Heart left ventricle (tissue), 13 donors: ENCODE measurements around the gene DOCK1.

ENCODE experiments used
- POLR2A ChIP-seq, 2 donors: fragments of 450-650 bp; IDR thresholded peaks; one replicate each; pipeline ENCODE4 v1.6.1; 2017; ENCODE audit warnings: antibody characterized with exemption in 2 of 2, mild to moderate bottlenecking in 2 of 2, moderate library complexity in 2 of 2
- TF ChIP-seq, protein P1 (sequence below), 12 donors: fragments of 200-600 bp; sonication (generic) in 4 of 12; IDR thresholded peaks; one replicate each; pipeline versions ENCODE4 v1.5.0 to v1.8.0; 2018 to 2022; ENCODE audit warnings: antibody characterized with exemption in 12 of 12, mild to moderate bottlenecking in 5 of 12
- donor health status: ischemic (EF 13 %, LVEDD 7.1; RV severe dilation, severe dysfunction).
- donor health status: DM: no; HTN: yes; CAD: no.
- donor health status: DM: no; HTN: no; CAD: no.
- donor health status: ischemic (EF 25% LVEDD 6.9; RV normal size, moderate dysfunction).
- donor health status: ischemic (EF 25% LVEDD 5.7; RV mildly dilated, moderate dysfunction).
- donor health status: ischemic (EF 35%, LVEDD 5.7; RV mildly dilated, moderate dysfunction).
- donor health status: nonischemic (EF 11% LVEDD 7.7; RV severe dilation, severe dysfunction).
- donor health status: DM: yes; HTN: yes; CAD: no.
- donor health status: PGD.
- donor health status: ischemic (EF 29% LVEDD 5.4; RV normal size, mild dysfunction).
- donor health status: nonischemic (EF 23%, LVEDD 6.1; RV moderate dilation, normal function).

DNA sequence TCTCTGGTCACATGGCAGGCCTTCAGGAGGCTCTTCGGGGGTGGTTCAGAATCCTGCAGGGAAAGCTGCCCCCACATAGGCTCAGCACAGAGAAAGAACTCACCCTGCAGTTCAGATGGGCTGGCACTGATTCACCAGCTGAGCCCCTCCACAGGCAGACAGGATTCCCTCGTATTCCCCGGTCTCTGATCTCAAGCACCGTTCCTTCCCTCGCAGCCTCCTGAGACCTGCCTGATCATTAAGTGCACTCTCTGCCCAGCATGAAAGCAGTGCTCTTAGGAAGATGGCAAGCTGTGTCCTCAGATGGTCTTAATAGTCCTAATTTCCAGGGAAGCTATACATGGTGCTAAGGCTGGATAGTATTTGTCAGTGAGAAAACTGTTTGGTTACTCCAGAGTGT, 565.7 kb downstream of the DOCK1 start:
- TF ChIP-seq POLR2A (IDR thresholded peaks at IDR 0.05), result no peak
- TF ChIP-seq, protein P1, sequence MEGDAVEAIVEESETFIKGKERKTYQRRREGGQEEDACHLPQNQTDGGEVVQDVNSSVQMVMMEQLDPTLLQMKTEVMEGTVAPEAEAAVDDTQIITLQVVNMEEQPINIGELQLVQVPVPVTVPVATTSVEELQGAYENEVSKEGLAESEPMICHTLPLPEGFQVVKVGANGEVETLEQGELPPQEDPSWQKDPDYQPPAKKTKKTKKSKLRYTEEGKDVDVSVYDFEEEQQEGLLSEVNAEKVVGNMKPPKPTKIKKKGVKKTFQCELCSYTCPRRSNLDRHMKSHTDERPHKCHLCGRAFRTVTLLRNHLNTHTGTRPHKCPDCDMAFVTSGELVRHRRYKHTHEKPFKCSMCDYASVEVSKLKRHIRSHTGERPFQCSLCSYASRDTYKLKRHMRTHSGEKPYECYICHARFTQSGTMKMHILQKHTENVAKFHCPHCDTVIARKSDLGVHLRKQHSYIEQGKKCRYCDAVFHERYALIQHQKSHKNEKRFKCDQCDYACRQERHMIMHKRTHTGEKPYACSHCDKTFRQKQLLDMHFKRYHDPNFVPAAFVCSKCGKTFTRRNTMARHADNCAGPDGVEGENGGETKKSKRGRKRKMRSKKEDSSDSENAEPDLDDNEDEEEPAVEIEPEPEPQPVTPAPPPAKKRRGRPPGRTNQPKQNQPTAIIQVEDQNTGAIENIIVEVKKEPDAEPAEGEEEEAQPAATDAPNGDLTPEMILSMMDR (IDR thresholded peaks at IDR 0.05), result no peak
